Gastrocnemius medialis (tissue), 4 donors: ENCODE results near the gene L1CAM. TPM values are rescaled to one million over a fixed set of nuclear protein-coding genes. Genes with fewer than 3 reads are reported as not detected.

Experiments used
- ATAC-seq, 2 donors: fragments of 150-250 bp; one replicate each; pipeline ENCODE4 v1.9.1; 2016
- DNase-seq, 2 donors: peaks; one replicate each; pipeline ENCODE4 v3.0.0-alpha.2; 2019
- H3K27ac ChIP-seq, 4 donors: fragments of 200-600 bp; sonication (generic); 1 replicate in 1 of 4; 2 replicates in 3 of 4; pipeline ENCODE4 v1.5.1; 2016 to 2018; ENCODE audit warnings: mild to moderate bottlenecking in 2 of 4, moderate library complexity in 1 of 4
- H3K27me3 ChIP-seq, 3 donors: fragments of 200-600 bp; sonication (generic) in 2 of 3; 1 replicate in 1 of 3; 2 replicates in 2 of 3; pipeline versions ENCODE4 v1.5.1 to v1.6.0; 2016 to 2019; ENCODE audit warnings: mild to moderate bottlenecking in 1 of 3, moderate library complexity in 1 of 3
- H3K36me3 ChIP-seq, 2 donors: fragments of 200-600 bp; sonication (generic) in 1 of 2; one replicate each; pipeline ENCODE4 v1.5.1; 2017 to 2018
- H3K4me1 ChIP-seq, 2 donors: fragments of 200-600 bp; sonication (generic) in 1 of 2; one replicate each; pipeline ENCODE4 v1.5.1; 2016 to 2017; ENCODE audit warnings: mild to moderate bottlenecking in 2 of 2
- H3K4me3 ChIP-seq, 4 donors: fragments of 200-600 bp; sonication (generic) in 3 of 4; 1 replicate in 1 of 4; 2 replicates in 3 of 4; pipeline ENCODE4 v1.5.1; 2016 to 2019; ENCODE audit warnings: mild to moderate bottlenecking in 2 of 4
- H3K9me3 ChIP-seq, 3 donors: fragments of 200-600 bp; sonication (generic) in 2 of 3; 1 replicate in 1 of 3; 2 replicates in 2 of 3; pipeline ENCODE4 v1.5.1; 2016 to 2019
- CTCF ChIP-seq, 5 experiments: fragments of 450-650 bp in 3 of 5; fragments of 200-600 bp in 2 of 5; sonication (generic) in 2 of 5; IDR thresholded peaks in 4 of 5; conservative IDR thresholded peaks in 1 of 5; 1 replicate in 4 of 5; 2 replicates in 1 of 5; pipeline ENCODE4 v1.5.1; 2016 to 2019; ENCODE audit warnings: antibody characterized with exemption in 5 of 5, mild to moderate bottlenecking in 3 of 5, moderate library complexity in 3 of 5
- POLR2A ChIP-seq, 2 donors: fragments of 450-650 bp; IDR thresholded peaks; one replicate each; pipeline ENCODE4 v1.6.1; 2017; ENCODE audit warnings: antibody characterized with exemption in 2 of 2, mild to moderate bottlenecking in 2 of 2, moderate library complexity in 2 of 2
- in situ Hi-C, 4 donors: fragments of 200-750 bp; cut with MboI; loops; one replicate each; pipeline versions ENCODE4 v1.15.0 to v1.8.0; 2017; ENCODE audit warnings: low sequenced_read_pairs in 4 of 4
- intact Hi-C: fragments of 100-400 bp; cut with DNase I; formaldehyde crosslinking; loops from one replicate; pipeline ENCODE4 v1.15.1; 2023; ENCODE audit warnings: low total_unique reads
- total RNA-seq, 4 donors: library from RNA; depleted of rRNA; stranded (reverse); fragments of >200 nt; gene quantifications; one replicate each; pipeline versions ENCODE4 v1.1.0 to v1.2.3, GENCODE V29; 2016

Gene L1CAM
- total RNA-seq, 4 donors from 2014 or later: 0.05 to 0.62 (median 0.48) TPM

GRCh38 chrX:153917869-153918268 lies 31.9 kb upstream of the L1CAM start:
- DNase-seq: no peak
- H3K27me3 ChIP-seq: no peaks in the 10 kb centered on the region
- no peak overlapping the region for H3K27ac ChIP-seq
- intact Hi-C loops (no loop called here), in situ Hi-C loops (no loop called here)
- no peaks in the 10 kb centered on the region for H3K36me3 ChIP-seq
- TF ChIP-seq CTCF (IDR thresholded peaks at IDR 0.05 in 4 of 5, conservative IDR thresholded peaks at IDR 0.05 in 1 of 5) (no peak), POLR2A (IDR thresholded peaks at IDR 0.05) (no peak)
- no peak for ATAC-seq
- H3K4me3 ChIP-seq: no peak overlapping the region
- H3K4me1 ChIP-seq: peaks cover 0 to 9% of the 10 kb centered on the region in 2 donors
- H3K9me3 ChIP-seq: no peaks in the 10 kb centered on the region

GRCh38 chrX:153913701-153914100 lies 27.7 kb upstream of the L1CAM start:
- Histone ChIP-seq H3K4me3 (no peak overlapping the region), H3K27me3 (no peaks in the 10 kb centered on the region), H3K4me1 (no peaks in the 10 kb centered on the region), H3K27ac (no peak overlapping the region), H3K36me3 (no peaks in the 10 kb centered on the region), H3K9me3 (no peaks in the 10 kb centered on the region)
- in situ Hi-C loops: no loop called here
- no peak for DNase-seq
- no peak for ATAC-seq
- intact Hi-C loops: no loop called here
- TF ChIP-seq POLR2A (IDR thresholded peaks at IDR 0.05) (no peak), CTCF (IDR thresholded peaks at IDR 0.05 in 4 of 5, conservative IDR thresholded peaks at IDR 0.05 in 1 of 5) (no peak)

DNA sequence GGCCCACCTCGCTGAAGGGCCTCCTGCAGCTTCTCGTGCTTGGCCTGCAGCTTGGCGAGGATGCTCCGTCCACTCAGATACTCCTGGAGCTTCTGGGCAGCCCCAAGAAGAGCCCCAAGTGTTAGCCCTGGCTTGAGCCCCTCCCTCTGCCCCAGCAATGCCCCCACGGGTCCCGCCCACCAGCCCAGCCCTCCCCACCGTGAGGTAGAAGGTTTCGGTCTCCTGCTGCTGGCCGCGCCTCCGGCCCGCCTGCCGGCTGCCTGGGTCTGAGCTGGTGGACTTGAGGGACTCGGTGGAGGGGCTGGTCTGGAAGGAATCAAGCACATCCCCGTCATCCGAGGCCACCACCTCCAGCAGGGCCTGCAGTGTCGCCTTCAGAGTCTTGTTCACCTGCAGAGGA lies 27.2 kb upstream of the L1CAM start:
- DNase-seq: no peak
- in situ Hi-C loops: no loop called here

GRCh38 chrX:153911798-153912197 lies 25.8 kb upstream of the L1CAM start:
- H3K4me1 ChIP-seq: no peaks in the 10 kb centered on the region
- H3K9me3 ChIP-seq: no peaks in the 10 kb centered on the region
- no peaks in the 10 kb centered on the region for H3K27me3 ChIP-seq
- intact Hi-C loops (no loop called here), in situ Hi-C loops (no loop called here)
- DNase-seq (no peak), ATAC-seq (no peak)
- H3K27ac ChIP-seq: no peak overlapping the region
- H3K4me3 ChIP-seq: no peak overlapping the region
- TF ChIP-seq POLR2A (IDR thresholded peaks at IDR 0.05): no peak
- no peak for TF ChIP-seq CTCF (IDR thresholded peaks at IDR 0.05 in 4 of 5, conservative IDR thresholded peaks at IDR 0.05 in 1 of 5)
- H3K36me3 ChIP-seq: no peaks in the 10 kb centered on the region

More for the DNA sequence above, 27.2 kb upstream of the L1CAM start:
- no peak for ATAC-seq
- H3K9me3 ChIP-seq: no peaks in the 10 kb centered on the region
- no peak overlapping the region for H3K4me3 ChIP-seq
- no peak for TF ChIP-seq POLR2A (IDR thresholded peaks at IDR 0.05)
- TF ChIP-seq CTCF (IDR thresholded peaks at IDR 0.05 in 4 of 5, conservative IDR thresholded peaks at IDR 0.05 in 1 of 5): no peak
- H3K27ac ChIP-seq: no peak overlapping the region
- no peaks in the 10 kb centered on the region for H3K36me3 ChIP-seq
- no peaks in the 10 kb centered on the region for H3K27me3 ChIP-seq
- no peaks in the 10 kb centered on the region for H3K4me1 ChIP-seq
- intact Hi-C loops: no loop called here

- TF ChIP-seq CTCF (IDR thresholded peaks at IDR 0.05 in 4 of 5, conservative IDR thresholded peaks at IDR 0.05 in 1 of 5) (no peak), POLR2A (IDR thresholded peaks at IDR 0.05) (no peak)
- H3K27me3 ChIP-seq: no peaks in the 10 kb centered on the region
- intact Hi-C loops (no loop called here), in situ Hi-C loops (no loop called here)
- ATAC-seq (no peak), DNase-seq (no peak)
- no peaks in the 10 kb centered on the region for H3K9me3 ChIP-seq
- H3K4me3 ChIP-seq: no peak overlapping the region
- no peaks in the 10 kb centered on the region for H3K36me3 ChIP-seq
- no peaks in the 10 kb centered on the region for H3K4me1 ChIP-seq
- H3K27ac ChIP-seq: no peak overlapping the region
Measured at GRCh38 chrX:153910446-153910845, 24.5 kb upstream of the L1CAM start.
